ENCODE measurements around the gene PRSS56. TPM values are rescaled to one million over a fixed set of nuclear protein-coding genes. Genes with fewer than 3 reads are reported as not detected.

The PRSS56 gene
- total and polyA plus RNA-seq, 2 donors from 2014 or later = not detected

- no peak for TF ChIP-seq CTCF (IDR thresholded peaks at IDR 0.05; ENCODE audit: borderline replicate concordance, extremely low read depth, insufficient read depth)
- no peak overlapping the region for H3K4me3 ChIP-seq (ENCODE audit: low read length in 3 of 3)
- no peaks in the 10 kb centered on the region for H3K27me3 ChIP-seq (ENCODE audit: control insufficient read depth, insufficient read depth, low read length)
- H3K9me3 ChIP-seq (ENCODE audit: control insufficient read depth in 2 of 3, insufficient read depth in 1 of 3, low read length in 3 of 3) = no peaks in the 10 kb centered on the region
- no peak overlapping the region for H3K27ac ChIP-seq (ENCODE audit: low read depth in 2 of 2, low read length in 2 of 2)
- intact Hi-C loops (cut with DNase I) = no loop called here
- H3K9ac ChIP-seq (ENCODE audit: low read length in 3 of 3) = no peak overlapping the region
- FAIRE-seq (no peak), DNase-seq (no peak)
- H3K4me1 ChIP-seq (ENCODE audit: control insufficient read depth in 2 of 3, insufficient read depth in 2 of 3, low read depth in 1 of 3, low read length in 3 of 3) = peaks cover 0 to 21% (median 16%) of the 10 kb centered on the region in 3 donors
- peaks cover 7 to 25% (median 12%) of the 10 kb centered on the region in 3 donors for H3K36me3 ChIP-seq (ENCODE audit: control insufficient read depth in 2 of 3, insufficient read depth in 3 of 3, low read length in 3 of 3)
Measured at GRCh38 chr2:232556426-232556825, 36.2 kb downstream of the PRSS56 start.

- Histone ChIP-seq H3K4me3 (ENCODE audit: low read length in 3 of 3) (no peak overlapping the region), H3K36me3 (ENCODE audit: control insufficient read depth in 2 of 3, insufficient read depth in 3 of 3, low read length in 3 of 3) (peaks cover 3 to 51% (median 27%) of the 10 kb centered on the region in 3 donors), H3K9ac (ENCODE audit: low read length in 3 of 3) (no peak overlapping the region), H3K27ac (ENCODE audit: low read depth in 2 of 2, low read length in 2 of 2) (no peak overlapping the region), H3K4me1 (ENCODE audit: control insufficient read depth in 2 of 3, insufficient read depth in 2 of 3, low read depth in 1 of 3, low read length in 3 of 3) (no peaks in the 10 kb centered on the region), H3K27me3 (ENCODE audit: control insufficient read depth, insufficient read depth, low read length) (no peaks in the 10 kb centered on the region), H3K9me3 (ENCODE audit: control insufficient read depth in 2 of 3, insufficient read depth in 1 of 3, low read length in 3 of 3) (no peaks in the 10 kb centered on the region)
- FAIRE-seq = no peak
- DNase-seq = no peak
- no peak for TF ChIP-seq CTCF (IDR thresholded peaks at IDR 0.05; ENCODE audit: borderline replicate concordance, extremely low read depth, insufficient read depth)
- intact Hi-C loops (cut with DNase I) = no loop called here
Measured at GRCh38 chr2:232562515-232563151, 42.4 kb downstream of the PRSS56 start.

- no peak for FAIRE-seq
- Histone ChIP-seq H3K9me3 (ENCODE audit: control insufficient read depth in 2 of 3, insufficient read depth in 1 of 3, low read length in 3 of 3) (no peaks in the 10 kb centered on the region), H3K4me1 (ENCODE audit: control insufficient read depth in 2 of 3, insufficient read depth in 2 of 3, low read depth in 1 of 3, low read length in 3 of 3) (no peaks in the 10 kb centered on the region), H3K36me3 (ENCODE audit: control insufficient read depth in 2 of 3, insufficient read depth in 3 of 3, low read length in 3 of 3) (peaks cover 7 to 56% (median 36%) of the 10 kb centered on the region in 3 donors), H3K27me3 (ENCODE audit: control insufficient read depth, insufficient read depth, low read length) (no peaks in the 10 kb centered on the region), H3K9ac (ENCODE audit: low read length in 3 of 3) (no peak overlapping the region), H3K4me3 (ENCODE audit: low read length in 3 of 3) (no peak overlapping the region), H3K27ac (ENCODE audit: low read depth in 2 of 2, low read length in 2 of 2) (no peak overlapping the region)
- TF ChIP-seq CTCF (IDR thresholded peaks at IDR 0.05; ENCODE audit: borderline replicate concordance, extremely low read depth, insufficient read depth) = no peak
- DNase-seq = no peak
- intact Hi-C loops (cut with DNase I) = no loop called here
Measured at GRCh38 chr2:232563580-232563979, 43.4 kb downstream of the PRSS56 start.

All from kidney (tissue), 14 donors.